ENCODE results near the gene AGPAT2.
A peak's percentile ranks its signal among the peaks of the same experiment; 100 is the strongest.

AGPAT2 gene

DNA sequence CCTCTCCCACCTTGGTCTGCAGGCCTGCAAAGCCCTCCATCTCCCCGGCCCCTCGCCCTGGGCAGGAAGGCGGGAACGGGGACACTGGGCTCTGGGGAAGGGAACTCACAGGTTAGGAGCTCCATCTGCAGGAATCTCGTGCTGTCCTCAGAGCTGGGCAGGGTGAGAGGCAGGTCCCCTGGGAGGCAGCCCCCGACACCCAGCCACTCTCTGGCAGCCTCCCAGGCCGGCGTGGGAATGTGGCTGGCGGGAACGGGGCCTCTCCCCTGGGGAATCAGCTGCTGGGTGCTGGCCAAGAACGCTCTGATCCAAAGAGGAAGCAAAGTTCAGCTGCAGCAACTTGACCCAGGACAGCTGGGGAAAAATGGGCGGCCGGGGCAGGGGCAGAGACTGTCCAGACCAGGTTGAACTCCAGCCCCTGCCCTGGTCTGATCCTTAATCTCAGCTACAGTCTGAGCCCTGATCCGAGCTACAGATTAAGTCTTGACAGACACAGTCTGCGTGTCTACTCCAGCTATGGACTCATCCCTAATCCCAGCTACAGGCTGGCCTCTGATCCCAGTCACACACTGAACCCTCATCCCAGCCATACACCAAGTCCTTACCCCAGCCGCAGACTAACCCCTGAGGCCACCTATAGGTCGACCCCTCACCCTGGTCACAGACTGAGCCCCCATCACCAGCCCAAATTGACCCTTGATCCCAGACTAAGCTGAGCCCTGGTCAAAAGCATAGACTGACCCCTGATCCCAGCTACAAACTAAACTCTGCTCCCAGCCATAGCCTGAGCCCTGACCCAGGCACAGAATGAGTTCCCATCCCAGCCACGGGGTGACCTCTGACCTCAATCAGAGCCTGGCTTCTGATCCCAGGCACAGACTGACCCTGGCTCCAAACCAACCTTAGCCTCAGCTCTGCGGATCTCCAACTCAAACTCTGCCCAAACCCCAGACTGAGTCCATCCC is 61.9 kb downstream of the AGPAT2 start:
- DNase-seq, result peak in 9 of 14 donors; percentile 17 to 54 (median 40)

DNA sequence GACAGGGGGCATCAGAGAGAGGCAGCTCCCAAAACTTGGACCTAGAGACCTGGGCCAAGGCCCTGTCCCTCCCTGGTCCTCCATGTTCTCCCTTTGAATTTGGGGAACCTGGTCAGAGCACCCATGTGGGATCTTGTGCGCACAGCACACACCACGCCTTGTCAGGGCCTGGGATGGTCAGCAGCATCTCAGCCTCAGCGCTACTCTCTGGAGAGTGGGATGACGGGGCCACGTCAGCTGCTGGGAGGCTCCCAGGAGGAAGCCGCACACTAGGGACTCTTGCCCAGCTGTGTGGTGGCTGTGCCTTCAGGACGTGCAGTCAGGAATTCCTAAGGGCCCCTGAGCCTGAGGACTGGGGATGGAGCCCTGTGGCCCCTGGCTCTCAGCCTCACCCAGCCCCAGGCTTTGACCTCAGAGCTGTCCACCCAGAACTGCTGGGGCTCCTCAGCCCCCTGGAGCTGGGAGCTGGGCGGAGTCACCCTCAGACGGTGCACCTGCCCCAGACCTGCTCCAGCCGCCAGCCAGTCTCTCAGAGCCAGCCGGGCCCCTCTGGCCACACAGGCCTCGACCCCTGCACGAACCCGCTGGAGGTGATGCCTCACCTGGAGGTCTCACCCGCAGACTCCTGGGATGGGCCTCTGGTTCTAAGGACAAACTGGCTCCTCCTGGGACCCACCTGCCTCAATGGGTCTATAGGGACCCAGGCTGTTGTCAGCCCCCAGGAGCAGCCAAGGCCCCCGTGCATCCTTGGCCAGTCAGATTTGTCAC is 62.9 kb downstream of the AGPAT2 start:
- DNase-seq, result no peak

DNA sequence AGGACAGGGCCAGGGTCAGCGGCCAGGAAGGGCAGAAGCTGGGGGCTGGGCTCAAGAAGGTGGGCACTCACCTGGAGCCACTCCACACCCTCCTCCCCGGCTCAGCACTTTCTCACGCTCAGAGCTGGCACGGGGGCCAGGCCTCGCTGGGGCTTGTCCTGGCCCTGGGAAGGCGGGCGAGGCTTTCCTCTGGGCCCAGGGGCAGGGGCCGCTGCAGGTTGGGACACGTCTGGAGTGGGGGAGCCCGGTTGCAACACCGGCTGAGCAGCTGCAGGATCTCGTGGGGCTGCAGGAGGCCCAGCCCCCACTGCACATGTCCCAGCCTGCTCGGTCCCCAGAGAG is 63.4 kb downstream of the AGPAT2 start:
- DNase-seq, result no peak

All from C1 segment of cervical spinal cord (tissue), 14 donors.